ENCODE results near the gene SDK1. TPM values are rescaled to one million over a fixed set of nuclear protein-coding genes. Genes with fewer than 3 reads are reported as not detected.
A peak's percentile ranks its signal among the peaks of the same experiment; 100 is the strongest.

The SDK1 gene
- total RNA-seq, 1 donor from 2014 or later: 10.4 TPM

DNA sequence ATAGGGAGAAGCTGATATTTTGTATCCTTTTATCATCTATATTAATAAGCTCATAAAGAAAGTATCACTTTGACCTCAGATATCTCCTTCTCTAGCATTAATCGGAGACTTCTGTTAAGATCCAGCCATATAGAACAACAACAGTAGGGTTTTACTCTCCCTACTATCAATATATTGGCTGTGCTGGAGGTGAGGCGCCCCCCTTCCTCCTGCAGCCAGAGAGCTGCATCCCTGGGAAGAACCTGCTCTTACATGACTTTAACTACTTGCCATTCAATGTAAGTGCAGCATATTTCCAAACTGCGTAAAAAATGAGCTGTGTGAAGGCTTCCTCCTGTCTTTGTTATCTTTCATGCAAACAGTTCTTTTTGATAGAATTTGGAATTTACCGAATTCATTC lies 247.8 kb downstream of the SDK1 start:
- ATAC-seq: no peak
- no peaks in the 10 kb centered on the region for H3K4me1 ChIP-seq
- DNase-seq: no peak
- H3K36me3 ChIP-seq: no peaks in the 10 kb centered on the region
- H3K4me3 ChIP-seq: no peak overlapping the region
- H3K9me3 ChIP-seq: no peaks in the 10 kb centered on the region
- no peak overlapping the region for H3K27ac ChIP-seq
- H3K27me3 ChIP-seq: no peaks in the 10 kb centered on the region
- TF ChIP-seq, protein P1, sequence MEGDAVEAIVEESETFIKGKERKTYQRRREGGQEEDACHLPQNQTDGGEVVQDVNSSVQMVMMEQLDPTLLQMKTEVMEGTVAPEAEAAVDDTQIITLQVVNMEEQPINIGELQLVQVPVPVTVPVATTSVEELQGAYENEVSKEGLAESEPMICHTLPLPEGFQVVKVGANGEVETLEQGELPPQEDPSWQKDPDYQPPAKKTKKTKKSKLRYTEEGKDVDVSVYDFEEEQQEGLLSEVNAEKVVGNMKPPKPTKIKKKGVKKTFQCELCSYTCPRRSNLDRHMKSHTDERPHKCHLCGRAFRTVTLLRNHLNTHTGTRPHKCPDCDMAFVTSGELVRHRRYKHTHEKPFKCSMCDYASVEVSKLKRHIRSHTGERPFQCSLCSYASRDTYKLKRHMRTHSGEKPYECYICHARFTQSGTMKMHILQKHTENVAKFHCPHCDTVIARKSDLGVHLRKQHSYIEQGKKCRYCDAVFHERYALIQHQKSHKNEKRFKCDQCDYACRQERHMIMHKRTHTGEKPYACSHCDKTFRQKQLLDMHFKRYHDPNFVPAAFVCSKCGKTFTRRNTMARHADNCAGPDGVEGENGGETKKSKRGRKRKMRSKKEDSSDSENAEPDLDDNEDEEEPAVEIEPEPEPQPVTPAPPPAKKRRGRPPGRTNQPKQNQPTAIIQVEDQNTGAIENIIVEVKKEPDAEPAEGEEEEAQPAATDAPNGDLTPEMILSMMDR (IDR thresholded peaks at IDR 0.05): no peak
- intact Hi-C loops (cut with DNase I): no loop called here

- Histone ChIP-seq H3K9me3 (no peaks in the 10 kb centered on the region), H3K36me3 (no peaks in the 10 kb centered on the region), H3K4me3 (no peak overlapping the region), H3K4me1 (no peaks in the 10 kb centered on the region), H3K27me3 (no peaks in the 10 kb centered on the region), H3K27ac (no peak overlapping the region)
- DNase-seq (no peak), ATAC-seq (no peak)
- intact Hi-C loops (cut with DNase I): no loop called here
- TF ChIP-seq, protein P1 (IDR thresholded peaks at IDR 0.05): no peak
Observed at GRCh38 chr7:3549601-3550000, 248.5 kb downstream of the SDK1 start.

GRCh38 chr7:3551536-3551935 lies 250.5 kb downstream of the SDK1 start:
- ATAC-seq (no peak), DNase-seq (no peak)
- H3K27ac ChIP-seq: no peak overlapping the region

GRCh38 chr7:3552499-3552898 lies 251.4 kb downstream of the SDK1 start:
- H3K27ac ChIP-seq: no peak overlapping the region
- TF ChIP-seq, protein P1 (IDR thresholded peaks at IDR 0.05): no peak
- no peaks in the 10 kb centered on the region for H3K9me3 ChIP-seq
- H3K4me1 ChIP-seq: no peaks in the 10 kb centered on the region
- H3K36me3 ChIP-seq: no peaks in the 10 kb centered on the region
- intact Hi-C loops (cut with DNase I): no loop called here
- H3K4me3 ChIP-seq: no peak overlapping the region
- H3K27me3 ChIP-seq: no peaks in the 10 kb centered on the region
- DNase-seq (no peak), ATAC-seq (no peak)

More at GRCh38 chr7:3551536-3551935, 250.5 kb downstream of the SDK1 start:
- Histone ChIP-seq H3K36me3 (no peaks in the 10 kb centered on the region), H3K4me3 (no peak overlapping the region), H3K9me3 (no peaks in the 10 kb centered on the region), H3K4me1 (no peaks in the 10 kb centered on the region), H3K27me3 (no peaks in the 10 kb centered on the region)
- intact Hi-C loops (cut with DNase I): no loop called here
- TF ChIP-seq, protein P1 (IDR thresholded peaks at IDR 0.05): no peak

- H3K27me3 ChIP-seq: no peaks in the 10 kb centered on the region
- H3K4me1 ChIP-seq: no peaks in the 10 kb centered on the region
- H3K9me3 ChIP-seq: no peaks in the 10 kb centered on the region
- DNase-seq (no peak), ATAC-seq (peak; percentile 31)
- intact Hi-C loops (cut with DNase I): no loop called here
- TF ChIP-seq, protein P1 (IDR thresholded peaks at IDR 0.05): no peak
- no peaks in the 10 kb centered on the region for H3K36me3 ChIP-seq
- no peak overlapping the region for H3K27ac ChIP-seq
- H3K4me3 ChIP-seq: no peak overlapping the region
Observed at GRCh38 chr7:3558400-3558799, 257.3 kb downstream of the SDK1 start.

- H3K27ac ChIP-seq: no peak overlapping the region
- no peaks in the 10 kb centered on the region for H3K9me3 ChIP-seq
- no peak for ATAC-seq
- H3K4me3 ChIP-seq: no peak overlapping the region
- no peak for DNase-seq
- intact Hi-C loops (cut with DNase I): no loop called here
- no peaks in the 10 kb centered on the region for H3K4me1 ChIP-seq
- TF ChIP-seq, protein P1 (IDR thresholded peaks at IDR 0.05): no peak
- no peaks in the 10 kb centered on the region for H3K36me3 ChIP-seq
- no peaks in the 10 kb centered on the region for H3K27me3 ChIP-seq
Observed at GRCh38 chr7:3559278-3559677, 258.2 kb downstream of the SDK1 start.

Data from upper lobe of right lung (tissue), 1 donor.